ENCODE data around the gene CEACAM19. TPM values are rescaled to one million over a fixed set of nuclear protein-coding genes. Genes with fewer than 3 reads are reported as not detected.

CEACAM19 gene
- polyA plus RNA-seq, 1 experiment = 8.9 TPM

GRCh38 chr19:44692379-44692721 is 21.1 kb downstream of the CEACAM19 start:
- Histone ChIP-seq H3K27me3 (ENCODE audit: control insufficient read depth, insufficient read depth, low read length) (no peaks in the 10 kb centered on the region), H3K36me3 (ENCODE audit: control insufficient read depth, insufficient read depth, low read length) (no peaks in the 10 kb centered on the region), H3K4me3 (ENCODE audit: low read depth, low read length) (no peak overlapping the region)
- POLR2A ChIA-PET = no interaction called here
- DNase-seq (ENCODE audit: low read depth) = no peak
- CTCF ChIA-PET = interaction anchor here (0.7 to 6.0 kb wide), 4 partner anchors 31 to 259 kb away, joined by 3 to 61 read pairs (median 4); partner anchors contain the start of gene NECTIN2
- TF ChIP-seq, protein P1, sequence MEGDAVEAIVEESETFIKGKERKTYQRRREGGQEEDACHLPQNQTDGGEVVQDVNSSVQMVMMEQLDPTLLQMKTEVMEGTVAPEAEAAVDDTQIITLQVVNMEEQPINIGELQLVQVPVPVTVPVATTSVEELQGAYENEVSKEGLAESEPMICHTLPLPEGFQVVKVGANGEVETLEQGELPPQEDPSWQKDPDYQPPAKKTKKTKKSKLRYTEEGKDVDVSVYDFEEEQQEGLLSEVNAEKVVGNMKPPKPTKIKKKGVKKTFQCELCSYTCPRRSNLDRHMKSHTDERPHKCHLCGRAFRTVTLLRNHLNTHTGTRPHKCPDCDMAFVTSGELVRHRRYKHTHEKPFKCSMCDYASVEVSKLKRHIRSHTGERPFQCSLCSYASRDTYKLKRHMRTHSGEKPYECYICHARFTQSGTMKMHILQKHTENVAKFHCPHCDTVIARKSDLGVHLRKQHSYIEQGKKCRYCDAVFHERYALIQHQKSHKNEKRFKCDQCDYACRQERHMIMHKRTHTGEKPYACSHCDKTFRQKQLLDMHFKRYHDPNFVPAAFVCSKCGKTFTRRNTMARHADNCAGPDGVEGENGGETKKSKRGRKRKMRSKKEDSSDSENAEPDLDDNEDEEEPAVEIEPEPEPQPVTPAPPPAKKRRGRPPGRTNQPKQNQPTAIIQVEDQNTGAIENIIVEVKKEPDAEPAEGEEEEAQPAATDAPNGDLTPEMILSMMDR (IDR thresholded peaks at IDR 0.05; ENCODE audit: insufficient read depth, low read depth, low read length) = no peak

- Histone ChIP-seq H3K4me3 (ENCODE audit: low read depth, low read length) (no peak overlapping the region), H3K27me3 (ENCODE audit: control insufficient read depth, insufficient read depth, low read length) (no peaks in the 10 kb centered on the region), H3K36me3 (ENCODE audit: control insufficient read depth, insufficient read depth, low read length) (no peaks in the 10 kb centered on the region)
- TF ChIP-seq, protein P1 (IDR thresholded peaks at IDR 0.05; ENCODE audit: insufficient read depth, low read depth, low read length) = peak; percentile 38
- POLR2A ChIA-PET = no interaction called here
- CTCF ChIA-PET = interaction anchor here (1.3 to 1.7 kb wide), 4 partner anchors 21 to 152 kb away, joined by 3 to 8 read pairs (median 5); partner anchors contain the start of gene NECTIN2
- DNase-seq (ENCODE audit: low read depth) = no peak
Measured at GRCh38 chr19:44694184-44694579, 22.9 kb downstream of the CEACAM19 start.

GRCh38 chr19:44696939-44697669 is 25.8 kb downstream of the CEACAM19 start:
- TF ChIP-seq, protein P1 (IDR thresholded peaks at IDR 0.05; ENCODE audit: insufficient read depth, low read depth, low read length) = no peak
- H3K4me3 ChIP-seq (ENCODE audit: low read depth, low read length) = no peak overlapping the region
- H3K27me3 ChIP-seq (ENCODE audit: control insufficient read depth, insufficient read depth, low read length) = no peaks in the 10 kb centered on the region
- ChIA-PET POLR2A (no interaction called here), CTCF (no interaction called here)
- DNase-seq (ENCODE audit: low read depth) = no peak
- H3K36me3 ChIP-seq (ENCODE audit: control insufficient read depth, insufficient read depth, low read length) = no peaks in the 10 kb centered on the region

DNA sequence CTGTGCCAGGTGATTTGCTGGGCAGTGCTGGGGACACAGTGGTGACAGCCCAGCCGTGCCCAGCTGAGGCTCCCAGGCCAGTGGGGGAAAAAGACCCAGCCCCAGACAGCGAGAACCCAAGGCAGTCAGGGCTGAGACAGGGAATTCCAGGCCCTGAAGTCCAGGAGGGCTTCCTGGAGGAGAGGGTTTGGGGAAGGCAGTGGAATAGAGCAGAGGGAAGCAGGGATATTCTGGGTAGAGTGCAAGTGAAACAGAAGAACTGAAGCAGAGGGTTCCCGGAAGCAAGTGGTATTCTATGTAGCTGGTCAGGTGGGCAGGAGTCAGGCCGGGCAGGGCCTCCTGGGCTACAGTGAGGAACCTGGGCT is 26.4 kb downstream of the CEACAM19 start:
- ChIA-PET POLR2A (no interaction called here), CTCF (no interaction called here)
- no peak for DNase-seq (ENCODE audit: low read depth)
- no peaks in the 10 kb centered on the region for H3K36me3 ChIP-seq (ENCODE audit: control insufficient read depth, insufficient read depth, low read length)
- TF ChIP-seq, protein P1 (IDR thresholded peaks at IDR 0.05; ENCODE audit: insufficient read depth, low read depth, low read length) = no peak
- H3K27me3 ChIP-seq (ENCODE audit: control insufficient read depth, insufficient read depth, low read length) = peaks cover under 1% of the 10 kb centered on the region; the same call in 1 of the 2 replicates
- no peak overlapping the region for H3K4me3 ChIP-seq (ENCODE audit: low read depth, low read length)

DNA sequence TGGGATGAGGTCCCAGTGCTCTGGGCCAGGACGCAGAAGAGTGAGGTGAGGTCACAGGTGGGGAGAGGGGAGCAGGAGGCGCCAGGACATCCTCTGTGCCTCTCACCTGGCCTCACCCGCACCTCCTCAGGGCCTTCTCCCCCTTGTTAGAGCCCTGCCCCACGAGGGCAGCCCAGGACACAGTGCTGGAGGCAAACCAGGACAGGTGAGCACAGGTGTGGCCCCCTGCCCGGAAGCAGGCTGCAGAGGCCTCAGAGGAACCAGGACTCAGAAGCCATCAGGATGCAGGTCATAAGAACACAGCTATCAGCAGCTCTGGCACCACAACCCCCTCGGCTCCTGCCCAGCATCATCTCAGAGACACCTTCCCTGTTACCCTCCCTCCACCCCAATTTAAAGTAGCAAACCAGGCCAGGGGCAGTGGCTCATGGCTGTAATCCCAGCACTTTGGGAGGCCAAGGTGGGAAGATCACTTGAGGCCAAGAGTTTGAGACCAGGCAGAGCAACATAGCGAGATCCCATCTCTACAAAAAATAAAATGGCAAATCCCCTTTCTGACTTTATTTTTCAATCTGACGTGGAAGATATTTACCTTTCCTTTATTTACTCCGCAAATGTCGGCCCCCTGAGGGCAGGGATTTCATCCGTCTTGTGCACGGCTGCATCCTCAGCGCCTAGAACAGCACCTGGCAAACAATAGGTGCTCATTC is 27.4 kb downstream of the CEACAM19 start, which contains the start of gene CEACAM16:
Gene CEACAM16, plus strand, starts transcription at position 660 of the 710 bp plus-strand sequence. CDS start 2,306 bp downstream, outside the sequence.
- CTCF ChIA-PET = no interaction called here

More for the DNA sequence above, 27.4 kb downstream of the CEACAM19 start, which contains the start of gene CEACAM16:
- POLR2A ChIA-PET = no interaction called here
- TF ChIP-seq, protein P1 (IDR thresholded peaks at IDR 0.05; ENCODE audit: insufficient read depth, low read depth, low read length) = no peak
- Histone ChIP-seq H3K27me3 (ENCODE audit: control insufficient read depth, insufficient read depth, low read length) (peaks cover 2% of the 10 kb centered on the region; the same call in 1 of the 2 replicates), H3K36me3 (ENCODE audit: control insufficient read depth, insufficient read depth, low read length) (no peaks in the 10 kb centered on the region), H3K4me3 (ENCODE audit: low read depth, low read length) (no peak within 1 kb of the TSS)
- no peak for DNase-seq (ENCODE audit: low read depth)
